Ishikawa (cell line): Measurements from ENCODE around the gene MLXIPL.

Source experiments
- CEBPB ChIP-seq: IDR thresholded peaks from 2 replicates; pipeline ENCODE4 v1.6.1; 2012
- CREB1 ChIP-seq: IDR thresholded peaks from 2 replicates; pipeline ENCODE4 v1.6.1; 2012; ENCODE audit warnings: low read depth
- EGR1 ChIP-seq: IDR thresholded peaks from 2 replicates; pipeline ENCODE4 v1.6.1; 2012
- EP300 ChIP-seq: IDR thresholded peaks from 2 replicates; pipeline ENCODE4 v1.6.1; 2012; ENCODE audit warnings: borderline replicate concordance
- FOXM1 ChIP-seq: IDR thresholded peaks from 2 replicates; pipeline ENCODE4 v1.6.1; 2012; ENCODE audit warnings: low read depth, borderline replicate concordance
- MAX ChIP-seq: IDR thresholded peaks from 2 replicates; pipeline ENCODE4 v1.6.1; 2012
- NFIC ChIP-seq: IDR thresholded peaks from 2 replicates; pipeline ENCODE4 v1.6.1; 2012
- RAD21 ChIP-seq: IDR thresholded peaks from 2 replicates; pipeline ENCODE4 v1.6.1; 2012; ENCODE audit warnings: low read depth
- REST ChIP-seq: IDR thresholded peaks from 2 replicates; pipeline ENCODE4 v1.6.1; 2012; ENCODE audit warnings: low read depth, mild to moderate bottlenecking
- TAF1 ChIP-seq: IDR thresholded peaks from 2 replicates; pipeline ENCODE4 v1.6.1; 2012; ENCODE audit warnings: low read depth, mild to moderate bottlenecking
- TCF12 ChIP-seq: IDR thresholded peaks from 2 replicates; pipeline ENCODE4 v1.6.1; 2012; ENCODE audit warnings: low read depth
- TEAD4 ChIP-seq: IDR thresholded peaks from 2 replicates; pipeline ENCODE4 v1.6.1; 2012
- USF1 ChIP-seq: IDR thresholded peaks from 2 replicates; pipeline ENCODE4 v1.6.1; 2012
- YY1 ChIP-seq: IDR thresholded peaks from 2 replicates; pipeline ENCODE4 v1.6.1; 2012; ENCODE audit warnings: low read depth
- ZBTB7A ChIP-seq: IDR thresholded peaks from 2 replicates; pipeline ENCODE4 v1.6.1; 2012; ENCODE audit warnings: low read depth

The MLXIPL gene

GRCh38 chr7:73593207-73594045, 30.9 kb downstream of the MLXIPL start:
- TF ChIP-seq CEBPB = no peak
- TF ChIP-seq YY1 = no peak
- no peak for TF ChIP-seq TCF12
- no peak for TF ChIP-seq CREB1
- TF ChIP-seq USF1 = no peak
- no peak for TF ChIP-seq RAD21
- no peak for TF ChIP-seq MAX
- TF ChIP-seq NFIC = no peak
- TF ChIP-seq ZBTB7A = no peak
- TF ChIP-seq FOXM1 = no peak
- no peak for TF ChIP-seq REST
- no peak for TF ChIP-seq EP300
- no peak for TF ChIP-seq TAF1
- no peak for TF ChIP-seq TEAD4
- TF ChIP-seq EGR1 = no peak

- TF ChIP-seq EP300 (no peak), RAD21 (no peak), TAF1 (no peak), FOXM1 (no peak), NFIC (no peak), REST (no peak), USF1 (no peak), CREB1 (no peak), YY1 (no peak), TCF12 (no peak), TEAD4 (no peak), ZBTB7A (no peak), EGR1 (no peak), CEBPB (no peak)
These were observed 37.4 kb downstream of the MLXIPL start for GRCh38 chr7:73586911-73587310.

GRCh38 chr7:73585196-73585595, 39.1 kb downstream of the MLXIPL start:
- TF ChIP-seq REST (no peak), EP300 (no peak), NFIC (no peak), EGR1 (no peak), USF1 (no peak)

- TF ChIP-seq EGR1 = no peak
These were observed 41.6 kb downstream of the MLXIPL start for GRCh38 chr7:73582664-73583202.
